ENCODE results near the gene VWA8. TPM values are rescaled to one million over a fixed set of nuclear protein-coding genes. Genes with fewer than 3 reads are reported as not detected.

VWA8 gene
- total and polyA plus RNA-seq, 2 of the 13 experiments (the other 11 are each of a cell fraction or from before 2014, with no cell fraction given): 9.1 to 17.3 TPM

GRCh38 chr13:41847216-41847615, 113.7 kb downstream of the VWA8 start:
- ChIA-PET CTCF (ENCODE audit: low intra/inter-chr PET ratio, low total read pairs) (no interaction called here), POLR2A (no interaction called here)
- Histone ChIP-seq H3K4me2 (ENCODE audit: low read depth, low read length) (no peak overlapping the region), H3K36me3 (replicated peaks in 1 of 2; ENCODE audit: control insufficient read depth in 1 of 2, insufficient read depth in 2 of 2, low read length in 2 of 2) (0 out of 5 replicates have a peak, but pooled peaks cover 0 to 2% of the 10 kb centered on the region in 2 experiments), H3K4me3 (replicated peaks in 1 of 3; ENCODE audit: insufficient read depth in 1 of 3, low read depth in 2 of 3, low read length in 3 of 3) (no peak overlapping the region), H2AFZ (ENCODE audit: low read length) (no peak overlapping the region), H3K27me3 (ENCODE audit: control insufficient read depth in 1 of 2, insufficient read depth in 2 of 2, low read length in 2 of 2) (no peaks in the 10 kb centered on the region), H3K27ac (ENCODE audit: extremely low read length, insufficient read depth, low read length) (no peak overlapping the region), H3K4me1 (ENCODE audit: insufficient read depth, low read length) (no peaks in the 10 kb centered on the region), H3K9me3 (ENCODE audit: low read length) (no peaks in the 10 kb centered on the region), H3K79me2 (ENCODE audit: insufficient read depth, low read length) (no peaks in the 10 kb centered on the region), H3K9ac (ENCODE audit: insufficient read depth, low read depth, low read length) (no peak overlapping the region), H4K20me1 (ENCODE audit: insufficient read depth, low read length) (no peaks in the 10 kb centered on the region)
- BruUV-seq (replicated peaks): no TSS peak
- intact Hi-C loops (cut with micrococcal nuclease; ENCODE audit: unreplicated experiment): no loop called here
- WGBS (ENCODE audit: low lambda C conversion rate): 94% methylated on average over 3 of the region's 3 CpGs
- no peak for DNase-seq (ENCODE audit: low spot score)
- no peak for ATAC-seq
- FAIRE-seq: no peak
- in situ Hi-C loops (cut with HindIII; ENCODE audit: extremely low pct_ligation_motif_present, low pct_unique_long_range_greater_than_20kb): no loop called here
- TF ChIP-seq ZNF724P (CRISPR knock-in tag; IDR thresholded peaks at IDR 0.05; ENCODE audit: borderline replicate concordance): no peak
- TF ChIP-seq GMEB1 (CRISPR knock-in tag; IDR thresholded peaks at IDR 0.05; ENCODE audit: borderline replicate concordance): no peak
- no peak for TF ChIP-seq AHDC1 (CRISPR knock-in tag; IDR thresholded peaks at IDR 0.05; ENCODE audit: borderline replicate concordance)
- TF ChIP-seq GABPB1 (CRISPR knock-in tag; IDR thresholded peaks at IDR 0.05): no peak
- TF ChIP-seq GPBP1L1 (CRISPR knock-in tag; IDR thresholded peaks at IDR 0.05): no peak
- no peak for TF ChIP-seq JUNB (CRISPR knock-in tag; IDR thresholded peaks at IDR 0.05; ENCODE audit: borderline replicate concordance)
- no peak for TF ChIP-seq ATF2 (CRISPR knock-in tag; IDR thresholded peaks at IDR 0.05)
- no peak for TF ChIP-seq ZNF335 (CRISPR knock-in tag; IDR thresholded peaks at IDR 0.05)
- no peak for TF ChIP-seq ZMYM3 (CRISPR knock-in tag; IDR thresholded peaks at IDR 0.05)
- no peak for TF ChIP-seq MTERF4 (CRISPR knock-in tag; IDR thresholded peaks at IDR 0.05)
- no peak for TF ChIP-seq ZNF7 (CRISPR knock-in tag; IDR thresholded peaks at IDR 0.05)
- TF ChIP-seq ZNF205 (CRISPR knock-in tag; IDR thresholded peaks at IDR 0.05): no peak
- no peak for TF ChIP-seq BCL6 (CRISPR knock-in tag; IDR thresholded peaks at IDR 0.05)
